HCT116 (cell line): ENCODE measurements around the gene MADCAM1. TPM values are rescaled to one million over a fixed set of nuclear protein-coding genes. Genes with fewer than 3 reads are reported as not detected.

Source experiments
- ATAC-seq: fragments of 200-7000 bp; cut with Tn5 transposase; 2 replicates; pipeline ENCODE4 v1.9.1; 2020; ENCODE audit warnings: mild to moderate bottlenecking, moderate library complexity
- BruUV-seq: library from RNA; stranded (reverse); fragments of 400-500 nt; replicated peaks from 2 replicates; lab custom pipeline; 2021; lab: Mats Ljungman, UMichigan
- CTCF ChIA-PET: fragments of 300-600 bp; sonication (Branson Sonifier 250); formaldehyde crosslinking; loops from one replicate; lab custom pipeline; 2021; ENCODE audit warnings: antibody characterized with exemption; lab: Charles Lee
- POLR2A ChIA-PET: fragments of 300-600, 350-600 bp; sonication (Branson Sonifier 250); formaldehyde crosslinking; loops from one replicate; lab custom pipeline; 2021; ENCODE audit warnings: antibody characterized with exemption; lab: Charles Lee
- RAD21 ChIA-PET, 2 experiments: fragments of 300-600 bp; sonication (Branson Sonifier 250); formaldehyde crosslinking; loops; one replicate each; lab custom pipeline; 2023; ENCODE audit warnings: low total read pairs in 2 of 2; ENCODE audit not compliant: uncharacterized antibody in 2 of 2, unreplicated experiment in 2 of 2, low non-redundant PET in 1 of 2; lab: Charles Lee
- DNase-seq: peaks from one replicate; pipeline ENCODE4 v3.0.0-alpha.2; 2010; ENCODE audit warnings: low read depth, low spot score
- H2AFZ ChIP-seq: fragments of 200-600 bp; shearing (Covaris generic), sonication (generic); 2 replicates; pipeline ENCODE4 v1.6.1; 2017; ENCODE audit warnings: low read depth, mixed run types, mixed read lengths, antibody characterized with exemption, low read length; ENCODE audit not compliant: poor library complexity, severe bottlenecking
- H3K27ac ChIP-seq: 2 replicates; pipeline ENCODE4 v1.5.1; 2012; ENCODE audit warnings: low read depth, low read length
- H3K27me3 ChIP-seq: fragments of 200-600 bp; sonication (generic); 2 replicates; pipeline ENCODE4 v1.6.1; 2016; ENCODE audit warnings: mixed run types, low read length, mixed read lengths; ENCODE audit not compliant: insufficient read depth
- H3K36me3 ChIP-seq, 2 experiments: fragments of 200-500 bp in 1 of 2; fragments of 200-600 bp in 1 of 2; sonication (Bioruptor generic) in 1 of 2; sonication (generic) in 1 of 2; 2 replicates each; pipeline versions ENCODE4 v1.5.1 to v1.6.1; 2014 to 2016; ENCODE audit warnings: low read length in 2 of 2, inconsistent platforms in 1 of 2, mixed read lengths in 1 of 2, mixed run types in 1 of 2; ENCODE audit not compliant: insufficient read depth in 2 of 2, control insufficient read depth in 1 of 2
- H3K4me1 ChIP-seq, 2 experiments: fragments of 200-600 bp in 1 of 2; sonication (generic) in 1 of 2; 2 replicates each; pipeline versions ENCODE4 v1.5.1 to v1.6.1; 2012 to 2017; ENCODE audit warnings: low read length in 2 of 2, inconsistent platforms in 1 of 2, mild to moderate bottlenecking in 1 of 2, mixed read lengths in 1 of 2, mixed run types in 1 of 2, moderate library complexity in 1 of 2; ENCODE audit not compliant: insufficient read depth in 2 of 2, control insufficient read depth in 1 of 2
- H3K4me2 ChIP-seq: fragments of 200-600 bp; sonication (generic); 2 replicates; pipeline ENCODE4 v1.6.1; 2017; ENCODE audit warnings: mixed run types, low read length, mixed read lengths
- H3K4me3 ChIP-seq, 2 experiments: fragments of 200-600 bp in 1 of 2; sonication (generic) in 1 of 2; replicated peaks in 1 of 2; 2 replicates each; pipeline ENCODE4 v1.5.1; 2011 to 2016; ENCODE audit warnings: low read length in 2 of 2, control low read depth in 1 of 2, low read depth in 1 of 2, mild to moderate bottlenecking in 1 of 2, mixed read lengths in 1 of 2, mixed run types in 1 of 2
- H3K79me2 ChIP-seq: fragments of 200-600 bp; sonication (generic); 2 replicates; pipeline ENCODE4 v1.6.1; 2017; ENCODE audit warnings: mild to moderate bottlenecking, mixed run types, low read length, moderate library complexity, mixed read lengths; ENCODE audit not compliant: insufficient read depth
- H3K9ac ChIP-seq: fragments of 200-600 bp; sonication (generic); 2 replicates; pipeline ENCODE4 v1.6.1; 2016; ENCODE audit warnings: low read length, mixed read lengths
- H3K9me2 ChIP-seq: fragments of 200-600 bp; sonication (generic), shearing (Covaris generic); 2 replicates; pipeline ENCODE4 v1.6.1; 2017; ENCODE audit warnings: mixed run types, mild to moderate bottlenecking, moderate library complexity; ENCODE audit not compliant: insufficient read depth
- H3K9me3 ChIP-seq, 2 experiments: fragments of 200-500 bp in 1 of 2; fragments of 200-600 bp in 1 of 2; sonication (Bioruptor generic) in 1 of 2; sonication (generic) in 1 of 2; 2 replicates each; pipeline ENCODE4 v1.6.1; 2014 to 2017; ENCODE audit warnings: low read length in 2 of 2, mixed read lengths in 2 of 2, inconsistent platforms in 1 of 2, low read depth in 1 of 2, mild to moderate bottlenecking in 1 of 2, mixed run types in 1 of 2, moderate library complexity in 1 of 2; ENCODE audit not compliant: control insufficient read depth in 1 of 2, insufficient read depth in 1 of 2
- H4K20me1 ChIP-seq: fragments of 200-600 bp; sonication (generic), shearing (Covaris generic); 2 replicates; pipeline ENCODE4 v1.6.1; 2017; ENCODE audit warnings: mixed run types, mild to moderate bottlenecking, moderate library complexity; ENCODE audit not compliant: insufficient read depth
- CBX3 ChIP-seq: IDR thresholded peaks from 2 replicates; pipeline ENCODE4 v1.6.1; 2012; ENCODE audit warnings: low read depth
- CTCF ChIP-seq, 3 experiments: fragments of 200-600 bp in 1 of 3; sonication (generic) in 1 of 3; IDR thresholded peaks in 2 of 3; conservative IDR thresholded peaks in 1 of 3; 2 replicates each; pipeline ENCODE4 v1.5.1; 2012 to 2017; ENCODE audit warnings: low read depth in 2 of 3, low read length in 2 of 3, antibody characterized with exemption in 1 of 3, borderline replicate concordance in 1 of 3, control low read depth in 1 of 3, mild to moderate bottlenecking in 1 of 3, mixed read lengths in 1 of 3, mixed run types in 1 of 3, moderate library complexity in 1 of 3; ENCODE audit not compliant: insufficient read depth in 1 of 3
- EGR1 ChIP-seq: IDR thresholded peaks from 2 replicates; pipeline ENCODE4 v1.6.1; 2012; ENCODE audit warnings: low read depth
- EZH2phosphoT487 ChIP-seq: fragments of 200-600 bp; IDR thresholded peaks from 2 replicates; pipeline ENCODE4 v1.6.1; 2018; ENCODE audit warnings: antibody characterized with exemption, borderline replicate concordance
- JUND ChIP-seq: IDR thresholded peaks from 2 replicates; pipeline ENCODE4 v1.6.1; 2012
- MAX ChIP-seq: IDR thresholded peaks from 2 replicates; pipeline ENCODE4 v1.6.1; 2012
- POLR2A ChIP-seq: IDR thresholded peaks from 2 replicates; pipeline ENCODE4 v1.7.0; 2011; ENCODE audit warnings: borderline replicate concordance; ENCODE audit not compliant: insufficient read depth, insufficient read length; ENCODE audit errors: extremely low read depth
- POLR2AphosphoS5 ChIP-seq: IDR thresholded peaks from 2 replicates; pipeline ENCODE4 v1.6.1; 2011; ENCODE audit warnings: mild to moderate bottlenecking, low read depth, low read length, moderate library complexity
- SIN3A ChIP-seq: IDR thresholded peaks from 2 replicates; pipeline ENCODE4 v1.6.1; 2012; ENCODE audit warnings: low read depth
- SRF ChIP-seq: IDR thresholded peaks from 2 replicates; pipeline ENCODE4 v1.6.1; 2012; ENCODE audit warnings: low read depth
- TCF7L2 ChIP-seq: IDR thresholded peaks from 2 replicates; pipeline ENCODE4 v1.7.0; 2011; ENCODE audit warnings: borderline replicate concordance, inconsistent platforms; ENCODE audit not compliant: insufficient read depth, insufficient read length; ENCODE audit errors: extremely low read depth
- YY1 ChIP-seq: IDR thresholded peaks from 2 replicates; pipeline ENCODE4 v1.6.1; 2011; ENCODE audit warnings: low read length, low read depth, moderate library complexity, mild to moderate bottlenecking; ENCODE audit not compliant: insufficient replicate concordance; ENCODE audit errors: extremely low read depth
- ZBTB33 ChIP-seq: IDR thresholded peaks from 2 replicates; pipeline ENCODE4 v1.6.1; 2011; ENCODE audit warnings: mild to moderate bottlenecking, low read length, moderate library complexity; ENCODE audit not compliant: insufficient replicate concordance; ENCODE audit errors: extremely low read depth
- intact Hi-C: fragments of 100-400 bp; cut with micrococcal nuclease; formaldehyde crosslinking; loops from 2 replicates; pipeline ENCODE4 v1.10.0; 2022
- total RNA-seq: library from RNA; stranded (reverse); gene quantifications from one replicate; pipeline ENCODE4 v1.2.1, GENCODE V29; 2021; ENCODE audit not compliant: unreplicated experiment

MADCAM1 gene
- total RNA-seq, 1 experiment from 2014 or later, result 0.57 TPM

DNA sequence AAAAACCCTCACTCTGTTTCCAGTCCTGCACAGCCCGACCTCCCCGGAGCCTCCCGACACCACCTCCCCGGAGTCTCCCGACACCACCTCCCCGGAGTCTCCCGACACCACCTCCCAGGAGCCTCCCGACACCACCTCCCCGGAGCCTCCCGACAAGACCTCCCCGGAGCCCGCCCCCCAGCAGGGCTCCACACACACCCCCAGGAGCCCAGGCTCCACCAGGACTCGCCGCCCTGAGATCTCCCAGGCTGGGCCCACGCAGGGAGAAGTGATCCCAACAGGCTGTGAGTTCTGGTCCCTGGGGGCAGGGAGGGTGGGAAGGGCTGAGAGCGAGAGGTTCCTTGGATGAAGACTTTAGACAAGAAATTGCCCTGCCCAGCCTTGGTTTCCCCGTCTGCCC lies 5.4 kb downstream of the MADCAM1 start:
- CTCF ChIA-PET, result no interaction called here
- Histone ChIP-seq H3K27me3 (no peaks in the 10 kb centered on the region), H3K4me3 (no peak overlapping the region), H4K20me1 (no peaks in the 10 kb centered on the region), H3K9me2 (no peaks in the 10 kb centered on the region)
- no TSS peak for BruUV-seq
- RAD21 ChIA-PET, result no interaction called here
- TF ChIP-seq EZH2phosphoT487 (no peak), POLR2A (no peak), CTCF (IDR thresholded peaks at IDR 0.05 in 2 of 3, conservative IDR thresholded peaks at IDR 0.05 in 1 of 3; ENCODE audit: borderline replicate concordance in 1 of 3, insufficient read depth in 1 of 3, low read depth in 2 of 3, low read length in 2 of 3) (no peak), POLR2AphosphoS5 (no peak), SRF (no peak), EGR1 (no peak), JUND (no peak), TCF7L2 (no peak)
- TF ChIP-seq, all 23 proteins: peak for 0
- Histone ChIP-seq H3K36me3 (no peaks in the 10 kb centered on the region), H2AFZ (no peak overlapping the region), H3K9ac (no peak overlapping the region), H3K4me2 (no peak overlapping the region), H3K4me1 (peaks cover 4 to 5% of the 10 kb centered on the region in 2 experiments), H3K79me2 (no peaks in the 10 kb centered on the region), H3K27ac (no peak overlapping the region), H3K9me3 (no peaks in the 10 kb centered on the region)
- no peak for DNase-seq
- intact Hi-C loops, result loop anchor here (10.0 kb wide), 1 partner anchor 117 kb away; no protein-coding TSS in a partner anchor
- no peak for ATAC-seq
- POLR2A ChIA-PET, result no interaction called here

- DNase-seq (no peak), ATAC-seq (no peak)
- H3K9me3 ChIP-seq, result no peaks in the 10 kb centered on the region
- no peak overlapping the region for H3K9ac ChIP-seq
- intact Hi-C loops, result loop anchor here (10.0 kb wide), 1 partner anchor 120 kb away; no protein-coding TSS in a partner anchor
- H3K9me2 ChIP-seq, result no peaks in the 10 kb centered on the region
- BruUV-seq, result no TSS peak
- ChIA-PET POLR2A (no interaction called here), RAD21 (no interaction called here), CTCF (no interaction called here)
- peaks cover 0 to 3% of the 10 kb centered on the region in 2 experiments; a peak in 1 of 4 replicates for H3K36me3 ChIP-seq
- no peak overlapping the region for H3K4me3 ChIP-seq
- H4K20me1 ChIP-seq, result no peaks in the 10 kb centered on the region
- H3K27ac ChIP-seq, result no peak overlapping the region
- H2AFZ ChIP-seq, result no peak overlapping the region
- H3K4me2 ChIP-seq, result no peak overlapping the region
- peaks cover 8 to 22% of the 10 kb centered on the region in 2 experiments for H3K4me1 ChIP-seq
- no peaks in the 10 kb centered on the region for H3K27me3 ChIP-seq
- H3K79me2 ChIP-seq, result peaks cover 11% of the 10 kb centered on the region; the same call in 1 of the 2 replicates
- TF ChIP-seq SIN3A, result no peak
- TF ChIP-seq CBX3, result no peak
- no peak for TF ChIP-seq ZBTB33
- no peak for TF ChIP-seq MAX
- TF ChIP-seq SRF, result no peak
- no peak for TF ChIP-seq CTCF (IDR thresholded peaks at IDR 0.05 in 2 of 3, conservative IDR thresholded peaks at IDR 0.05 in 1 of 3; ENCODE audit: borderline replicate concordance in 1 of 3, insufficient read depth in 1 of 3, low read depth in 2 of 3, low read length in 2 of 3)
- TF ChIP-seq YY1, result no peak
- no peak for TF ChIP-seq EZH2phosphoT487
These were observed 8.3 kb downstream of the MADCAM1 start for GRCh38 chr19:504616-505015.
